Fibroblast of skin of abdomen (primary cell): ENCODE measurements around the gene ANKRD2. TPM values are rescaled to one million over a fixed set of nuclear protein-coding genes. Genes with fewer than 3 reads are reported as not detected.
"Not testable (repeated sequence)": the region's sequence is repeated elsewhere in the genome, so short reads cannot be mapped to it uniquely, and the experiment has no call there.

Source experiments
- DNase-seq: peaks from one replicate; pipeline ENCODE4 v3.0.0-alpha.2; 2013
- polyA plus RNA-seq, 2 experiments: library from polyadenylated mRNA; unstranded; fragments of 120-200 nt; gene quantifications; one replicate each; pipeline ENCODE4 v1.2.1, GENCODE V29; 2013; ENCODE audit not compliant: insufficient read length in 2 of 2

The ANKRD2 gene, protein sequence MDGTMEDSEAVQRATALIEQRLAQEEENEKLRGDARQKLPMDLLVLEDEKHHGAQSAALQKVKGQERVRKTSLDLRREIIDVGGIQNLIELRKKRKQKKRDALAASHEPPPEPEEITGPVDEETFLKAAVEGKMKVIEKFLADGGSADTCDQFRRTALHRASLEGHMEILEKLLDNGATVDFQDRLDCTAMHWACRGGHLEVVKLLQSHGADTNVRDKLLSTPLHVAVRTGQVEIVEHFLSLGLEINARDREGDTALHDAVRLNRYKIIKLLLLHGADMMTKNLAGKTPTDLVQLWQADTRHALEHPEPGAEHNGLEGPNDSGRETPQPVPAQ
- 0.59 TPM for polyA plus RNA-seq (2013, experiment 1 of 2; ENCODE audit: insufficient read length)
- 0.69 TPM for polyA plus RNA-seq (2013, experiment 2 of 2; ENCODE audit: insufficient read length)

DNA sequence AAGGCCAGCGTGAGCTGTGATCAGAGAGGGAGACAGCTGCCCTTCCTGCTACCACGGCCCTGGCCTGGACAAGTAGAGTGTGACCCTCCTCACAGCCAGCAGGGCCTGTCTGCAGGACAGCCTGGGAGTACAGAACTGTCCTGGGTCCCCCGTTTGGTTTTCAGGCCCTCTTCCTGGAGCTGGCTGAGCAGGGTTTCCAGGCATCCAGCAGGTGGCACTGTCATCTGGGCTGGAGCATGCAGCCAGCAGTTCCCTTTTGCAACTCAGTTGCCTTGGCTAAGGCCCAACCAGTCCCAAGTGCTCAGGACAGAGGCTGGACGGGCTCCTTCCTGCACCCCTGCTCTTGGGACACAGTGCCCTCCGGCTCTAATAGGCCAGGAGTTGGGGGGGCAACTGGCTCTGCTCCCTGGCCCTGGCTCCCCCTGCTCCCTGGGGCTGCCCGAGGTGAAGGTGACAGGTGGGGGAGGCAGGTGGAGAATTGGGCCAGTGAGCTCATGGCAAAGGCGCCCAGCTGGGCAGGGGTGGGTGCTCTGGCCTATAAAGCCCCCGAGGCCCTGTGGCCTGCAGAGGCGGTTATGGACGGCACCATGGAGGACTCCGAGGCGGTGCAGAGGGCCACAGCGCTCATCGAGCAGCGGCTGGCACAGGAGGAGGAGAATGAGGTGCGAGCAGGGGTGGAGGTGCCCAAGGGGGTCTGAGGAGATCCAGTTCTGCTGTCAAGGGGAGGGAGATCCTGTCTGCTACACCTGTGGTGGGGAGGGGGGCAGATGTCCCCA, at the start of gene ANKRD2:
TSS of gene ANKRD2 (plus strand) at position 566 of the 776 bp plus-strand sequence. CDS start at position 576, 10 bp downstream.
- DNase-seq, result peak; percentile 71

DNA sequence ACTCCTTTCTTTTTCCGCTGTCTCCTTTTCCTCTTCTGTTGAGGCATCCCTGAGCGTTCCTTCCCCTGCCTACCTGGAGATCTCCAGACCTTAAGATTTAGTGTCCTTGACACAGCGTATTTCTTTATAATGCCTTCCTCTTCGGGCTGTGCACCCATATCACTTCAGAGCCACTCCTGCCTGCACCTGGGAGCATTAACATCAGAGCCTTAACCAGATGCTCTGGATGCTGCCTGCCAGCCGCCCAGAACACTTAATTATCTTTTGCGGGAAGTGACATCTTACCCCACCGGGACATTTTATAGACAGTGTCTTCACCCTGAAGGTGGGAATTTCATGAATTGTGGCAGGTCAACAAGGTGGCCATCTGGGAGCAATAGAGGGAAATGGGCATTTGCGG, 49.6 kb upstream of the ANKRD2 start:
- no peak for DNase-seq

DNA sequence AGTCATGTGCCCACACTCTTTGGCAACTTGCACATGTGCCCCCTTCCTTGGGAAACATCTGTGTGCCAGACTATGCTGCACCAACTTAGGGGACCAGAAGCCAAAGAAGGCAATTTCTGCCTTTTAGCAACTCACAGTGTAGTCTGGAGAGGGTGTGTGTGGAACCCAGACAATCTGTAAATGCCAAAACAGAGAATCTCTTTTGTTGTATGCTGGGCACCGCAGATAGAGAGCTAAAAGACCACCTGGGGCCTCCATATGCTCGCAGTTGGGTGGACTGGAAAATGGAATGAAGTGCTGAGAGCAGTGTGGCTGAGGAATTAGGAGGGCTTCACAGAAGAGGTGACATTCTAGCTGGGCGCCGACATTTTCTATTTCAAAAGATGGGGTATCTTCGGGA, 47.5 kb upstream of the ANKRD2 start:
- DNase-seq, result no peak

DNA sequence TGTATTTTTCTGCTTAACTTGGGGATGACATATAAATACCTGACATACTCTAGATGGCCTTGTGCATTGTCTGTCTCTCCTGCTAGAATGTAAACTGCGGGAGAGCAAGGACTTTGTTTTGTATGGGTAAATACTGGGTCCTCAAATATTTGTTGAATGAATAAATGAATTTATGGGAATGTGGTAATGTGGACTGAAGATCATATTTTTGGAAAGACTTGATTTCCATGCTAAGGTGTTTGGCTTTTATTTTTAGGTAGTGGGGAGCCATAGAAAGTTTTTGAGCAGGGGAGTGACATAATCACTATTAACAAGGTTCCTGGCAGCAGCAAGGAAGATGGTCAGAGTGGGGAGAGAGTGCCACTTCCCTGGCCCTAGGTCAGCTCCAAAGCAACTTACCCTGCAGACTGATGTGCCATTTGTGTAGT, 46.9 kb upstream of the ANKRD2 start:
- no peak for DNase-seq

DNA sequence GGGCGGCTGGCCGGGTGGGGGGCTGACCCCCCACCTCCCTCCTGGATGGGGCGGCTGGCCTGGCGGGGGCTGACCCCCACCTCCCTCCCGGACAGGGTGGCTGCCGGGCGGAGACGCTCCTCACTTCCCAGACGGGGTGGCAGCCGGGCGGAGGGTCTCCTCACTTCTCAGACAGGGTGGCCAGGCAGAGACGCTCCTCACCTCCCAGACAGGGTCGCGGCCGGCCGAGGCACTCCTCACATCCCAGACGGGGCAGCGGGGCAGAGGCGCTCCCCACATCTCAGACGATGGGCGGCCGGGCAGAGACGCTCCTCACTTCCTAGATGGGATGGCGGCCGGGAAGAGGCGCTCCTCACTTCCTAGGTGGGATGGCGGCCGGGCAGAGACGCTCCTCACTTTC, 43.7 kb upstream of the ANKRD2 start:
- not testable (repeated sequence) for DNase-seq

DNA sequence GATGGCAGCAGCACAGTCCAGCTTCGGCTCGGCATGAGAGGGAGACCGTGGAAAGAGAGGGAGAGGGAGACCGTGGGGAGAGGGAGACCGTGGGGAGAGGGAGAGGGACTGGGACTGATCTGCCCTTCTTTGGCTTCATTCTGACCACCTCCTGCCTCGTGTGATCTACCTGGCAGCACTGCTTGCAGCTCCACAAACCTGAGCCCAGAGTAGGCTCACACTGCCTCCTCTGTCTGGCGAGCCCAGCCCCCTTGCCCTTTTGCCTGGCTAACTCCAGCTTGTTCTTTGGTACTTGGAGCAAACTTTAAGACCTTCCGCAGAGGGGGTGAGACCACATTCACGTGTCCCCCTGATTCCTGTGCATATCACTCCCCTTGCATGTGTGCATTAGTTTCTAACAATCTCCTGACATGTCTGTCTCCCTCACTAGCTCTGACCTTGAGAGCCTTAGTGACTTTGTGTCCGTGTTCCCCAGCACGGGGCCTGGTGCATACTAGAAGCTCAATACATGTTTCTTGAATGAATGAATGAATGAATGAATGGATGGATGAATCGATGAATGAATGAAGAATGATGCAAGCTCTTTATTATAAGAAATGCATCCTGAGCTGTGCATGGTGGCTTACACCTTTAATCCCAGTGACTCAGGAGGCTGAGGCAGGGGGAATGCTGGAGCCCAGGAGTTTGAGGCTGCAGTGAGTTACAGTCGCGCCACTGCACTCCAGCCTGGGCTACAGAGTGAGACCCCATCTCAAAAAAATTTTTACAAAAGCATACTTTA, 42.7 kb upstream of the ANKRD2 start:
- DNase-seq, result no peak

DNA sequence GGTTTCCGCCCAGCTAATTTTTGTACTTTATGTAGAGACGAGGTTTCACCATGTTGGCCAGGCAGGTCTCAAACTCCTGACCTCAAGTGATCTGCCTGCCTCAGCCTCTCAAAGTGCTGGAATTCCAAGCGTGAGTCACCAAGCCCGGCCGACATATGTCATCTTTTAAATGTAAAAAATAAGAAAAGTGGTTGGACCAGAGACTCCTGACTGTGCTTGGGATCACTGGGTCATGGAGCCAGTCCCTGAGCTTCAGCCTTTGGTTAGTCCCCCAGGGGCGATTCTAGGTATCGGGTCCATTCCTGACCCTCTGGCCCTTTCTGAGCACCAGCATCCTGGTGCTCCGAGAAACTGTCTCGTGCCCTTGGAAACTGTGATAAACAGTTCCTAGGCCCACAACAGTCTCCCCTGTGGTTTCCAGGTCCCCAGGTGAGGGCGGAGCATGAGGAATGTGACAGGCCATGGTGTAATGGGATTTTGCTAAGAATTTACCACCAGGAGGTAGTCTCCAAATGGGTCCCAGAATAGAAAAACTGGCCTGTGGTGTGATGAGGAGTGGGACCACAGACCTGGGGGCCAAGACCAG, 41.1 kb upstream of the ANKRD2 start:
- DNase-seq, result peak; percentile 31

DNA sequence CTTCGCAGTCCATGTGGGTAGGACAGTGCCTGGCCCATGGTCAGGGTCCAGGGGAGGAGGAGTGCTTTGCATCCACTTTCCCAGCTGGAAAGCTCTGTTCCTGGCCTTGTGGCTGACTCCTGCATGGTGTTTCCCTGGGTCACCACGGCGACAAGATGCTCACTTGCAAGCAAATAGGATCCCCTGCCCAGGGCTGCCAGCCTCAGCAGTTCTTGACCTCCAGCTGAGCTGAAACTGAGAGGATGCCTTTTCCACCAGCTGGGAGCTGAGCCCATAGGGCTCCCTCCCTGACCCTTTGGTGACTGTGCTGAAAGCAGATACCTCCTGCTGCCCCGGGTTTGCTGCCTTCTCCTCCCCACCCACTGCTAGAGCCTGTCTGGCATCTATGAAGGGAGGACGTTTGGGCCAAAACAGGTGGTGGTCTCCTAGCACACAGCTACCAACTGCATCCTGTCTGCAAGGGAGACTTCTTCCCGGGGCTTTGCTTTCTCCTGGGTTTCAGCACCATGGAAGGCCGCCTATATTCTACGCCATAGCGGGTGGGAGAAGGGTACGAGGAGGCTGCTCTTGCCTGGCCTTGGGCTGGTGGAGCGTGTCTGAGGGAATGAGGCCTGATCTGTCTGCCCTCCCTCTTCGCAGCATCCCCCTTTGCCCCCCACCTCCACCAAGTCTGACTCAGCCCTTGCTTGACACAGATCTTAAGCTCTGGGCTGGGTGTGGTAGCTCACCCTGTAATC, 39.5 kb upstream of the ANKRD2 start:
- DNase-seq, result peak; percentile 29

DNA sequence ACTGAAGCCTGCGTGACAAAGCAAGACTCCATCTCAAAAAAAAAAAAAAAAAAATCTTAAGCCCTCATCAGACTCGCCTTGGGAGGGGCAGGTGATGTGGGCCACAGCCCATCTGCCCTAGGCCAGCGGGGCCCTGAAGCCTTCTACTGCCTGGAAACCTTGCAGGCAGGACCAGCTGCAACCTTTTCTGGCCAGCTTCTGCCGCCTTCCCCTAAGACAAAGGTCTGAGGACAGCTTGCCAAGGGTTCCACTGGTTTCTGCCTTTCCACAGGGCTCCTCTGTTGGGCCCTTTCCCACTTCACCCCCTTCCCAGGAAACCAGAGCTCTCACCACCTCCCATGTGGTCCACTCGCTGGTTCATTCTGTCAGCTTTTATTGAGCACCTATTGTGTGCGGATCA, 38.7 kb upstream of the ANKRD2 start:
- DNase-seq, result no peak

DNA sequence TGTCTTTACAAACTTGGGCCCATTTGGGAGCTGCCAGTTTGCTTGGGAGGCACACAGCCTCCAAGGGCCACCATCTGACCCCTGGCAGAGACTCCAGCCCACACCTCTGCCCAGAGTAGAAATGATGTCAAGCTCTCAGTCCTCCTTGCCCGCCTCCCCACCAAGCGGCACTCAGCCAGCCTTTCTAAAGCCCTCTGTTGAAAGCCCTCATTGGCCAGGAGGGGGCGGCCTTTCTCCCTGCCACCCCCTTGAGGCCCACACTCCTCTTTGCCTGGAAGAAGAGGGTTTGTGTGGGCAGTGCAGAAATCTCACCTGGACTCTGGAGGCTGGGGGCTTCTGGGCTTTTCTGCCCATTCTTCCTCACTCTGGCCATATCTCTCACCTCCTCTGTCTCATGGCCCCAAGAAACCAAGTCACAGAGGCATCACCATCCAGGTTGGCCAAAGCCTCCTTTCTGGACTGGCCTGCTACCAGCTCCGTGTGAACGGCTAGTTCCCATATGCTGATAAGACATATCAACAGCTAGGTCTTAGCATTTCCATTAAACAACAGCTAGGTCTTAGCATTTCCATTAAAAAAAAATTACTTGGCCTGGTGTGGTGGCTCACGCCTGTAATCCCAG, 37.7 kb upstream of the ANKRD2 start:
- DNase-seq, result peak; percentile 19

DNA sequence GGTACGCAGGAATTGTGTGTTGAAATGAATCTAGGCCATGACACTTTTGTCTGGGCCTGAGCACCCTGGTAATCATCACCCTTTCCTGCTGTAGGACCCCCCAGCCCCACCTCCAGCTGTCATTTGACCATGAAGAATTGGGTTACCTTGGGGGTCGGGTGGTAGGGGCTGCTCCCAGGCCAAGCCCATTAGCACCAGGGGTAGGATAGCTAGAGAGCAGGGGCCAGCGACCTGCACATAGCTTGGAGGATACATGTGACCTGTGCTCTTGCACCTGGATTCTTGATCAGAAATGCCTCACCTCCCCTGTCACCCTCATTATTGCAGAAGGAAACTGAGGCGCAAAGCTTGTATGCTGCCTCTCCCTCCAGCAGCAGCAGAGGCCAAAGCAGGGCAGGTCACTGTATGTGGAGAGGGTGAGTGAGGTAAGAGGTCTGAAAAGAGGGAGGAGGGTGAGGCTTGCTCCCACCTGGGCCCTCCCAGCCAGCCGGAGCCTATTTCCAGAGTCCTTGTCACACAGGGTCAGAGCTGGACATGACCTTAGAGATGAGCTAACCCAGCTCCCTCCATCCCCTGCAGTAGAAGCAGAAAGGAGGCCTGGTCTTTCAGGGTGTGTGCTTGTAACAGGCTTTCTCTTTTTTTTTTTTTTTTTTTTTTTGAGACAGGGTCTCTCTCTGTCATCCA, 35.3 kb upstream of the ANKRD2 start:
- no peak for DNase-seq

DNA sequence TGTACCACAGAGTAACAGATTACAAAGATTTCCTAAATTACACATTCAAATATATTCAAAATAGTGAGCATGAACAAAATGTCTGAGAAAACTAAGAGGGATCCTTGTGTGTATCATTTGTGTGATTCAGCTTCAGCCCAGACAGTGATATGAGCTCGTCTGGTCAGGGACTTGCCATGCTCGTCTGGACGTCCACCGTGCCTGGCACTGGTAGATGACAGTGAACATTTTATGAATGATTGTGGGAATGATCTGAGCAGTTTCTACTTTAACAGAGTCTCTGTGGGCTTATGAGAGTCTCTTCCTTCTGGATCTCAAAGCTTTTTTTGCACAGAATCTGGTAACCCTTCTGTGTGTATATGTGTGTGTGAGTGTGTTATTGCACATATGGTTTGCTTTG, 34.2 kb upstream of the ANKRD2 start:
- peak; percentile 65 for DNase-seq

DNA sequence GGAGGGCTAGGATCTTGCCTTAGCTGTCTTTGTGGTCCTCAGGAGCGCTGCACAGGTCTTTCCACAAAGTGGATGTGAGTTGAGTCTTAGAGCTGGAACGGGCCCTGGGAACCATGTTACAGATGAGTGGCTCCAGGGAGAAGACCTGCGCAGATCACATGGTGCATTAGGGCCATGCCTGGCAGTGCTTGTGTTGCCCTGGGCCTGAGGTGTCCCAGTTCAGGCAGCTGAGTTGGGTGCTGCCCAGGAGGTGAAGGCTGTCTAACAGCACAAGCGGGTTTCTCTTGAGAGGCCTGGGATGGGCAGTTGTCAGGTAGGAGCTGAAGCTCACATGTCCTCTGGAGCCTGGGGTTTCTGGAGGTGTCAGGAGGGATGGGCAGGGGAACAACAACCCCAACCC, 33.7 kb upstream of the ANKRD2 start:
- no peak for DNase-seq

DNA sequence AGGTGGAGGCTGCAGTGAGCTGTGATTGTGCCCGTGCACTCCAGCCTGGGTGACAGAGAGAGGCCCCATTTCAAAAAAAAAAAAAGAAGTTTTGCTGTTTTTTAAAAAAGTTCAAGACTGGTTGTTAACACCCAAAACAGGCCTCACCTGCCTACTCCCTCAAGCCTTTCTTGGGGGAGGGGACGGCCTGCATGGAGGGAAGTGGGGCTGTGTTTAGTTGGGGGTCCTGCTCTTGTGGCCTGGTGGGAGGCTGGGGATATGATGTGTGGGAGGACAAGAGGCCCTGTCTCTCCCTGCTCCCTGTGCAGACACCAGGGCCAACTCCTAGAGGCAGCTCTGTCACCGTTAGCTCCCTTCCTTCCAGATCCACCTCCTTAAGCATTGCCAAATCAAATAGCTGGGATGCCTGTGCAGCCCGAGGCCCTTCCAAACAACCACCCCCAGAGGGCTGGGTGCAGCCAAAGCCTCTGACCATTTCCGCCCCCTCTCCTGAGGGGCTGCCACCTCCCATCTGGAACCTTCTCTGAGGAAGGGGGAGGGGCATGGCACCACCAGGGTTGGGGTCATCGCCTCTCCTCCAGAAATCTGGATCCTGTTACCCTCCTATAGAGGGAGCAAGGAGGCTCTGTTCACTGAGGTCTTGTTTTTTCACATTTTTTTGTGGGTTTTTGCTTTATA, 32.9 kb upstream of the ANKRD2 start:
- DNase-seq, result peak; percentile 87

DNA sequence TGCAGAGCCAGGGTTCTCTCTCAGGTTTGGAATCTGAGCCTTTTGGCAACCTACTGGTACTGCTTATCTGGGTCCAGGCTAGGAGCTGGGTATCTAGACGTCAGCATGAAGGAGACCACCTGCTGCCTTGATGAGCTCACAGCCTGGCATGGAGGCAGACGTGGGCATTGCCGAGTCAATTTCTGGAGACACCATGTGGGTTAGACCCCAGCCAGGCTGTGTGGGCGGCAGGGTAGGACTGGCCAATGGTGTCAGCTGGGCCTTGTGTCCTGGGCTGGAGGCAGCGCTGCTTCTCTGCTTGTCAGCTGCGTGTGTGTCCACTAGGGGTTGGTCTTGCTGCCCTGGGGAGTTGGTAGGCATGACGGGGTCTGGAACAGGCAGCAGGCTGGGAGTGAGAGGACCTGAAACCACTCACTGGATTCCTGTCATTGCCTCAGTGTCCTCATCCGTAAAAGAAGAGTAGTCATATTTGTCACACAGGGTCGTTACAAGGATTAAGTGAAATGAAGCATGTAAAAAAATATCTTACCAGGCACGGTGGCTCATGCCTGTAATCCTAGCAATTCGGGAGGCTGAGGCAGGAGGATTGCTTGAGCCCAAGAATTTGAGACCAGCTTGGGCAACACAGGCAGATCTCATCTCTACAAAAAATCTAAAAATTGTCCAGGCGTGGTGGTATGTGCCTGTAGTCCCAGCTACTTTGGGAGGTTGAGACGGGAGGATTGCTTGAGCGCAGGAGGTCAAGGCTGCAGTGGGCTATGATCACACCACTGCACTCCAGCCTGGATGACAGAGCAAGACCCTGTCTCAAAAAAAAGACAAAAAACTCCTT, 31.7 kb upstream of the ANKRD2 start:
- no peak for DNase-seq

DNA sequence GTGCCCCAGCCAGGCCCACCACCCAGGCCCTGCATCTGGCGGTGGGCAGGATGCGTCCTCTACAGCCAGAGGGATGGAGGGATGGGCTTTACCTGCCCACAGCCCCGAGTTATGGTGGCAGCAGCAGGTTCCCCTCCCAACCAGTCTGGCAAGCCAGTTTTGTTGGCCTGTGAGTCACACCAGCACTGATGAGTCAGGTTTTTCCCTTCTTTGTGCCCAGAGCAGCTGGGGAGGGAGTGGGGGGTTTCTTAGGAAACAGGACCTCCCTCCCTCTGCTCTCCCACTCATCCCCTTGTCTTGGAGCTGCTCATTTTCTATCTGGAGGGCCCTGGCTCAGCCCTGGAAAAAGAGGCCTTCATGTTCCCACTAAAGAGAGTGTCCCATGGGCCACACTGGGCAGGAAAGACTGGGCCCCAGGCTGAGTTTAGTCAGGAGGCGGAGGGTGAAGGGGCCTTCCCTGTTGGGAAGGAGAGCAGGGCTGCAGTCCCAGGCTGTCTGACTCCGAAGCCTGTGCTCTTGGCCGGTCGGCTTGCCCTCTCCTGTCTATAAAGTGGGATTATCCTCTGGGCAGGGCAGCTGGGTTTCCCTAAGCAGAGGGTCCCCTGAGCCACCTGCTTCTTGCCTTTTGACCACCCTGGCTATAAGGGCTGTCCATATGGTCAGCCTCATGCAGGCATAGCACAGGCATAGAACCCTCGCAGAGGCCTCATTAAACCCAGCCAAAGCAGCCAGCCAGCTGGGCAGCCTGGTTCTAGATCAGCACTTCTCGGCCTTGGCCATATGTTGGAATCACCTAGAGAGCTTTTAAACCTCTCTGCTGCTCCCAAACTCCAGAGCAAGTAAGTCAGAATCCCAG, 30.2 kb upstream of the ANKRD2 start:
- DNase-seq, result peak; percentile 94

DNA sequence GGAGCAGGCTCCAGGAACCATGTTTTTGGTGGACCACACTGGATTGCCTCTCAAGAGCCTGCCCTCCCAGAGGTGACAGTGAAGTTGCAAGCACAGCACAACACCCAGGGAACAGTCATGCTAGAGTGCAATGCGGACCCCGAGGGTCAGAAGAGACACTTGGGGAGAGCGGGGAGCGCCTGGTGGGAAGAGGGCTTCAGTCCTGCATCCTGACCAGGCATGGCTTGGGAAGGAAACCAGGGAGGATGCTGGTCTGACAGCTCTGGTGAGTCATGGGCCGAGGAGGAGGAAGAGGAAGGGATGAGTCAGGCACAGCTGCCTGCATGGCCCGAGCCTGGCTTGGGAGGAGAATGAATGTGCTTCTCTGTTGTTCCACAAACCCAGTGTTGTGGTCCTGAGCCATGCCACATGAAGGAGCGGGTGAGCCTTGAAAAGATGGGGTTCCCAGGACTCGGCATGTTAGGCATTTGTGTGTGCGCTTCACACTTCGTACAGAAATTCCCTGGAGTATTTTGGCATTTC, 29.5 kb upstream of the ANKRD2 start:
- DNase-seq, result peak; percentile 97
